ENCODE measurements around the gene C1GALT1C1L. TPM values are rescaled to one million over a fixed set of nuclear protein-coding genes. Genes with fewer than 3 reads are reported as not detected.

Gene C1GALT1C1L
- polyA plus RNA-seq, 3 donors = not detected

DNA sequence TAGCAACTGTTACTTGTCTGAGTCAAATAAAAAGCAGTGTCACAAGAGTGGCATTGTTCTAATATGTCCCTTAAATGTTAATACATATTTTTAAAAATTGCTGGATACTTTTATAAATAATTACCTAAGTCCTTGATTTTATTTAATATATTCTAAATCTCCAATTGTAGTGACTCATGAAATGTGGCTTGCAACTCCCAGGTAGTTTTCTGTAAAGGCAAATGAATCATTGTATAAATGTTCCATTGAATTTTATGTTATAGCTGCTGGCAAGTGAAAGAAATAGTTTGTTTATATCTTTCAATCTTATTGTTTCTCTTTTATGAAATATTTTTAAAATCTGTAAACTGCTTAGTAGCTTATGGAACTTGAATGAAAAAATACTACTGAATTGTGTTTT is 32.7 kb upstream of the C1GALT1C1L start:
- Histone ChIP-seq H3K9me3 (replicated peaks in 1 of 2; ENCODE audit: control insufficient read depth in 1 of 2, insufficient read depth in 1 of 2, low read length in 2 of 2) (no peaks in the 10 kb centered on the region), H3K4me3 (replicated peaks in 1 of 3; ENCODE audit: low read depth in 2 of 3, low read length in 3 of 3) (no peak overlapping the region), H2AFZ (ENCODE audit: insufficient read depth, low read depth, low read length, poor library complexity, severe bottlenecking) (no peak overlapping the region), H3K4me1 (ENCODE audit: control insufficient read depth in 1 of 2, insufficient read depth in 2 of 2, low read length in 2 of 2) (no peaks in the 10 kb centered on the region), H3K27me3 (ENCODE audit: control insufficient read depth in 2 of 2, insufficient read depth in 2 of 2, low read length in 2 of 2) (peaks cover 0 to 15% of the 10 kb centered on the region in 2 donors), H3K27ac (ENCODE audit: low read depth in 1 of 2, low read length in 2 of 2) (no peak overlapping the region), H3K4me2 (replicated peaks; ENCODE audit: extremely low read depth, low read length, poor library complexity, severe bottlenecking) (no peak overlapping the region), H4K20me1 (ENCODE audit: insufficient read depth, low read length) (no peaks in the 10 kb centered on the region), H3K36me3 (replicated peaks in 1 of 2; ENCODE audit: control insufficient read depth in 1 of 2, insufficient read depth in 2 of 2, low read length in 2 of 2) (no peaks in the 10 kb centered on the region), H3K79me2 (ENCODE audit: insufficient read depth, low read length) (no peaks in the 10 kb centered on the region), H3K9ac (ENCODE audit: insufficient read depth, low read length, poor library complexity, severe bottlenecking) (no peak overlapping the region)
- Mint-ChIP-seq H3K4me1 (no peaks in the 10 kb centered on the region), H3K27ac (no peak overlapping the region), H3K27me3 (ENCODE audit: low read depth in 3 of 3) (peaks cover 9 to 20% (median 19%) of the 10 kb centered on the region in 3 donors), H3K36me3 (no peaks in the 10 kb centered on the region), H3K9me3 (peaks cover 0 to 3% (median 0%) of the 10 kb centered on the region in 7 donors), H3K4me3 (no peak overlapping the region)
- no peak for DNase-seq
- intact Hi-C loops (cut with micrococcal nuclease) = no loop called here
- TF ChIP-seq, protein P1, sequence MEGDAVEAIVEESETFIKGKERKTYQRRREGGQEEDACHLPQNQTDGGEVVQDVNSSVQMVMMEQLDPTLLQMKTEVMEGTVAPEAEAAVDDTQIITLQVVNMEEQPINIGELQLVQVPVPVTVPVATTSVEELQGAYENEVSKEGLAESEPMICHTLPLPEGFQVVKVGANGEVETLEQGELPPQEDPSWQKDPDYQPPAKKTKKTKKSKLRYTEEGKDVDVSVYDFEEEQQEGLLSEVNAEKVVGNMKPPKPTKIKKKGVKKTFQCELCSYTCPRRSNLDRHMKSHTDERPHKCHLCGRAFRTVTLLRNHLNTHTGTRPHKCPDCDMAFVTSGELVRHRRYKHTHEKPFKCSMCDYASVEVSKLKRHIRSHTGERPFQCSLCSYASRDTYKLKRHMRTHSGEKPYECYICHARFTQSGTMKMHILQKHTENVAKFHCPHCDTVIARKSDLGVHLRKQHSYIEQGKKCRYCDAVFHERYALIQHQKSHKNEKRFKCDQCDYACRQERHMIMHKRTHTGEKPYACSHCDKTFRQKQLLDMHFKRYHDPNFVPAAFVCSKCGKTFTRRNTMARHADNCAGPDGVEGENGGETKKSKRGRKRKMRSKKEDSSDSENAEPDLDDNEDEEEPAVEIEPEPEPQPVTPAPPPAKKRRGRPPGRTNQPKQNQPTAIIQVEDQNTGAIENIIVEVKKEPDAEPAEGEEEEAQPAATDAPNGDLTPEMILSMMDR (IDR thresholded peaks at IDR 0.05) = no peak

DNA sequence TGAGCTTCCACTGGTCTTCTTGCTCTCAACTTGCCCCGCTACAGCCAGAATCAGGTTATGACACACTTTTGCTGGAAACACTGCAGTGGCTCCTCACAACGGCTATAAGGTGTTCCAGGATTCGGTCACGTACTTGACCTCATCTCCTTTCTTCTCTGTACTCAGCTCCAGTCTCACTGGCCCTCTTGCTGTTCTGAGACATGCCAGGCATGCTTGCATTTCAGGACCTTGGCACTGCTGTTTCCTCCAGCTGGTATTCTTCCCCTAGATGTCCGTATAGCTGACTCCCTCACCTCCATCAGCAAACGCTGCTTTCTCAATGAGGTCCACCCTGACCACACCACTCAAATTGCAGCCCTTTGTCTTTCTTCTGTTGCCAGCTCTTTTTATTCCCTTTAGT is 31.9 kb upstream of the C1GALT1C1L start:
- H3K4me1 Mint-ChIP-seq = no peaks in the 10 kb centered on the region
- 95% methylated on average over 6 of the region's 6 CpGs for WGBS (ENCODE audit: insufficient coverage)
- peaks cover 9 to 21% (median 20%) of the 10 kb centered on the region in 3 donors for H3K27me3 Mint-ChIP-seq (ENCODE audit: low read depth in 3 of 3)
- peaks cover 0 to 3% (median 0%) of the 10 kb centered on the region in 7 donors for H3K9me3 Mint-ChIP-seq
- no peak for DNase-seq
- H3K4me3 ChIP-seq (replicated peaks in 1 of 3; ENCODE audit: low read depth in 2 of 3, low read length in 3 of 3) = no peak overlapping the region
- no peaks in the 10 kb centered on the region for H3K9me3 ChIP-seq (replicated peaks in 1 of 2; ENCODE audit: control insufficient read depth in 1 of 2, insufficient read depth in 1 of 2, low read length in 2 of 2)
- peaks cover 0 to 15% of the 10 kb centered on the region in 2 donors for H3K27me3 ChIP-seq (ENCODE audit: control insufficient read depth in 2 of 2, insufficient read depth in 2 of 2, low read length in 2 of 2)
- H3K4me1 ChIP-seq (ENCODE audit: control insufficient read depth in 1 of 2, insufficient read depth in 2 of 2, low read length in 2 of 2) = no peaks in the 10 kb centered on the region
- TF ChIP-seq, protein P1 (IDR thresholded peaks at IDR 0.05) = no peak
- H3K36me3 Mint-ChIP-seq = no peaks in the 10 kb centered on the region
- no peak overlapping the region for H3K27ac Mint-ChIP-seq
- no peak overlapping the region for H3K27ac ChIP-seq (ENCODE audit: low read depth in 1 of 2, low read length in 2 of 2)
- H3K79me2 ChIP-seq (ENCODE audit: insufficient read depth, low read length) = no peaks in the 10 kb centered on the region
- H3K4me3 Mint-ChIP-seq = no peak overlapping the region
- intact Hi-C loops (cut with micrococcal nuclease) = no loop called here
- H2AFZ ChIP-seq (ENCODE audit: insufficient read depth, low read depth, low read length, poor library complexity, severe bottlenecking) = no peak overlapping the region
- no peaks in the 10 kb centered on the region for H4K20me1 ChIP-seq (ENCODE audit: insufficient read depth, low read length)
- H3K36me3 ChIP-seq (replicated peaks in 1 of 2; ENCODE audit: control insufficient read depth in 1 of 2, insufficient read depth in 2 of 2, low read length in 2 of 2) = no peaks in the 10 kb centered on the region
- H3K4me2 ChIP-seq (replicated peaks; ENCODE audit: extremely low read depth, low read length, poor library complexity, severe bottlenecking) = no peak overlapping the region
- no peak overlapping the region for H3K9ac ChIP-seq (ENCODE audit: insufficient read depth, low read length, poor library complexity, severe bottlenecking)
